Right ventricle myocardium inferior (tissue), 1 donor: Measurements from ENCODE around the gene SARDH. TPM values are rescaled to one million over a fixed set of nuclear protein-coding genes. Genes with fewer than 3 reads are reported as not detected.

Source experiments
- ATAC-seq: fragments of 200-7000 bp; cut with Tn5 transposase; one replicate; pipeline ENCODE4 v1.9.1; 2020; ENCODE audit warnings: mild to moderate bottlenecking, moderate library complexity
- DNase-seq: peaks from one replicate; pipeline ENCODE4 v3.0.0; 2021; ENCODE audit errors: missing footprints
- intact Hi-C: fragments of 100-400 bp; cut with DNase I; formaldehyde crosslinking; loops from one replicate; pipeline ENCODE4 v1.11.0; 2022
- total RNA-seq: library from RNA; stranded (reverse); fragmentation: NEBNext Ultra II Directional; extraction: Animal tissue kit (Norgen Biotek cat#: 25700); gene quantifications from one replicate; pipeline ENCODE4 v1.2.1, GENCODE V29; 2021
- donor health status: DM: no; HTN: yes; CAD: no; lungs with severe emphysema.

SARDH gene
- total RNA-seq, 1 donor from 2014 or later = 0.41 TPM

DNA sequence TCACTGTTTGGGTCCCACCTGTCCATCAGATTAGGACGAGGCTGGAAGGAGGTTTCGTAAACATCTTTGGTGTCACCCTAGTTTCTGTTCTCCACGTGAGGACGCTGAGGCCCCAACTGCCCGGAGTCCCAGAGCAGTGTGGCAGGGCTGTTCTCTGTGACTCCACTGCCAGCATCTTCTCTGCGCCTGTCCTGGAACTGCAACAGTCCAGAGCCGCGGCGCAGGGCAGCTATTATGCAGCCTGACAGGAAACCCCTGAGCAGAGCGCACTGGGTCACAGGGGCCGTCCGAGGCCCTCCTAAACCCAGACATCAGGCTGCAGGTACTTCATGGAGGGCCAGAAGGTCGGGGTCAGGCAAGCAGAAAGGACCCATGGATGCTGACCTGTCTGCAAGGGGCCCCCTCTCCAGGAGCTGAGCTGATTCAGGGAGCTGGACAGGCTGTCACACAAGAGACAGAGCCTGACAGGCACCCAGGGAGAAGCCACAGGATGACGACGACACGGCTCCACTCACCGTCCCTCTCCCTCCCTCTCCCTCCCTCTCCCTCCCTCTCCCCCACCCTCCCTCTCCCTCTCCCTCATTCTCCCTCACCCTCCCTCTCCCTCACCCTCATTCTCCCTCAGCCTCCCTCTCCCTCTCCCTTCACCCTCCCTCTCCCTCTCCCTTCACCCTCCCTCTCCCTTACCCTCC is 70.2 kb downstream of the SARDH start:
- no peak for ATAC-seq
- no peak for DNase-seq
- intact Hi-C loops = no loop called here

DNA sequence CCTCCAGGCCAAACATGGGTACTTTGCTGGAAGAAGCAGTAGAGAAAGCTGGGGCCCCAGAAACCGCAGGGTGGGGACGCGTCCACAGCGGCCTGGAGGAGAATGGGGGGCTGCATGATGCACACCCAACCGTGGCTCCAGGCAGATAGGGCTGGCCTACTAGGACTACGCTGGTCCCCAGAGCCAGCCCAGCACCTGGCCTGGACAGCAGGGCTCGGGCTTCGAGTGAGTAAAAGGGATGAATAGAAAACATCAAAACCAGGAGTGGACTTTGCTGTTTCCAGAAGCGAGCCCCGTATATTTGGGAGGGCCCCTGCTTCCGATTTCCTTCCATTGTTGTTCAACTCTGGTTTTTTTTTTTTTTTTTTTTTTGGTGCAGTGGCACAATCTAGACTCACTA is 71.3 kb downstream of the SARDH start:
- intact Hi-C loops = no loop called here
- ATAC-seq = no peak
- no peak for DNase-seq

DNA sequence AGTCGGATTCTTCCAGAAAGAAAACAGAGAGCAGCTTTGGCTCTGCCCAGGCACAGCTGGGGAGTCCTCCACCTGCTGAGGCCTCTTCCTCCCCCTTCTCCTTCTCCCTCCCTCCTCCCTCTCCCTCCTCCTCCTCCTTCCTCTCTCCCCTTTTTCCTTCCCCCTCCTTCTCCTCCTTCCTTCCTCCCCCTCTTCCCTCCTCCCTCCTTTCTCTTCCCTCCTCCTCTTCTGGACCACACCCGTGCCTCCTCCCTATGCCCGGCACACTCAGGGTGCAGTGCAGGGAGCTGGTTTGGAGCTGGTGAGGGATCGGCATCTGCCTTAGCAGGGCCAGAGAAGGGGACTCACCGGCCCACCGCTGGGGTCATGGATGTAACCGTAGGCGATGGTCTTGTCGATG is 71.8 kb downstream of the SARDH start:
- ATAC-seq (no peak), DNase-seq (no peak)
- intact Hi-C loops = no loop called here

DNA sequence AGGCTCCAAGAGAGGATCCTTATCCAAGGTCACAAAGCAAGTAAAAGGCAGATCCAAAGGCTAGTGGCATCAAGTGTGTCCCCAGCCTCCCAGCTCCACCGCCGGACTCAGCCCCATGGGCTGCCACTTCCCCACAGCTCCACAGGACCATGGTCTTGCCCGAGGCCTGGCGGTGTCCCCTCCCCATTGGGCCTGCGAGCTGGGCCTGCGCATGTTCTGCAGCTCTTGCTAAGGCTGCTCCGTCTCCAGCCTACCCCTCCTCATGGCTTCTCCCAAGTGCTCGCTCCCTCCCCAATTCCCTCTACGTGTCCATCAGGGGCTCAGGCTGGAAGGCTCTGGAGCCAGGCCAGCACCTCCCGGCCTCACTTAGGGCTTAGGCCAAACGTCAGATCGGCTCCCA is 72.6 kb downstream of the SARDH start:
- ATAC-seq (no peak), DNase-seq (no peak)
- intact Hi-C loops = no loop called here

DNA sequence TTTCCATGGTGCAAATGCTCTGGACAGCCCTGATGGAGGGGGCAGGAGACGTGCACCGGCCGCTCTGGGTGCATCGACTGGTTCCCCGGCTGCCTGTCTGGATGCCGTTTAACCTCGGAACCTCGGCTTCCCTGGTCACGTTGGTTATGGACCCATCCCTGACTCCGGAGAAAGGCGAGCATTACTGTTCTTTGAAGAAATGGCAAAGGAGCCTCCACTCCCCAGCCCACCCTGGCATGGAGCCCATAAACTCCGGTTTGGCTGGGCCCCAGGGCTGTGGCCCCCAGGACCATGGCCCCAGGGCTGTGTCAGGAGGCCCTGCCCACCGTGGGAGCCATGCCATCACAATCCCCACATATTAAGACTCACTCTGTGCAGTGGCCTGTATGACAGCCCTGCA is 73.1 kb downstream of the SARDH start:
- ATAC-seq (no peak), DNase-seq (no peak)
- intact Hi-C loops = no loop called here

DNA sequence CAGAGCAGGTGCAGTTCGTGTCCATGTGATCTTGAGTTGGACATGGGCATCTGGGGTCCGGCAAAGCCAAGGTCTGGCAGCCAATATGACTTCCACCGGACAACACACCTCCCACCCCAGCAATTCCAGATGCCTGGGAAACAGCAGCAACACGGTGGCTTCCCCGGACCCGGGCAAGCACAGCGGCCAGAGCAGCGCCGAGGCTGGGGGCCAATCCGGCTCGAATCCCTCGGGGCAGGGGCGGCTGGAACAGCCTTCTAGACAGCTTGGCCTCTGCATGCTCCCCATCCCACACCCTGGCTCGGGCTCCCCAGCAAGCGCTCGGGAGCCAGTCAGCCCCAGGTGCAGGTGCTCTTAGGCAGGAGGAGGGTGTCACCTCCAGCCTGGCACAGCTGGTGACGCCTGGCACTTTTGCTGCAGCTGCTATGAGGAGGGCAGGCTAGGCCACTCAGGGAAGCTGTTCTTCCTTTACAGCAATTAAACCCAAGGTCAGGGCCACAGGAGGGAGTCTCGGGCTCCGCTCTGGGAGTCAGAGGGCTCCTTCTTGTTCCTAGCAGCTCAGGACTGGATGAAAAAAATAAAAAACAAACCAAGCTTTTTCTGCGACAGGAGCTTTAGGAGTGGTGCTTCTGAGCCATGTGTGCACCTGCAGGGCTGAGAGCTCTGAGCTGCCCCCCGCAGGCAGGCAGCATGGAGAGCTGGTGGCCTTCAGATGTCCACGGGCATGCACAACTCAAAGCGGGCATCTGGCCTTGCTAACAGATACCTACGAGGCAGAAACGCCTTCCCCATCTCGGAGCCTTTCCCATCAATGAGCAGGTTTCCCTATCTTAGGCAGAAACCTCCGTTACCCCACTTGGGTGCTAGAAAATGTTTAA is 73.7 kb downstream of the SARDH start:
- intact Hi-C loops = no loop called here
- DNase-seq (no peak), ATAC-seq (no peak)

DNA sequence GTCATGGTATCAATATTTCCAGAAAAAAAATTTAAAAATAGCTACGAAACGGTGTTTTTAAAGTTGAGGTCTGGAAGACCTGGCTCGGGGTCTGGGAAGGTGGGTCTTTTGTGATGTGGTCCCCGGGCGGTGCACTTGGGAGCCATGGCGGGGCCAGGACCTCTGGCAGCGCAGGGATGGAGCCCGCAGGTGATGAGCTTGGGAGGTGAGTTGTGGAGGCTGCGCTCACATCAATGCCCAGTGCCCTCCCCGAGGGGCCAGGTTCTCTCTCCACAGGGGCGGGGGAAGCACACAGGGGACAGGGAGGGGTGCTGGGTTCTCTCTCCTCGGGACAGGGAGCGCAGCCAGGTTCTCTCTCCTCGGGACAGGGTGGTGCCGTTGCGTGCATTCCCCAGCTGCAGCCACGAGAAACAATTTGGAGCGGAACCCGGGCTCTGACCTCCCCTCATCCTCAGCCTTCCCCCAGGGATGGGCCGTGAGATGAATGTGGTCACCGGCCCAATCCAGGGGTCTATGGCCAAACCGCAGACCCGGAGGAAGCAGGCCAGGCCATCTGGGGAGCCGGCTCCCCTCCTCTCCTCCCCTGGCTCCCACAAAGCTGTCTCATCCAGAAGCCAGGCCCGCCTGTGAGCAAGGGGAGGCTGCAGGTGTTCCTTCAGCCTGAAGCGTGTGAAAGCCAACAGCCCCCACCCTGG is 76.2 kb downstream of the SARDH start:
- intact Hi-C loops = no loop called here
- ATAC-seq = no peak

DNA sequence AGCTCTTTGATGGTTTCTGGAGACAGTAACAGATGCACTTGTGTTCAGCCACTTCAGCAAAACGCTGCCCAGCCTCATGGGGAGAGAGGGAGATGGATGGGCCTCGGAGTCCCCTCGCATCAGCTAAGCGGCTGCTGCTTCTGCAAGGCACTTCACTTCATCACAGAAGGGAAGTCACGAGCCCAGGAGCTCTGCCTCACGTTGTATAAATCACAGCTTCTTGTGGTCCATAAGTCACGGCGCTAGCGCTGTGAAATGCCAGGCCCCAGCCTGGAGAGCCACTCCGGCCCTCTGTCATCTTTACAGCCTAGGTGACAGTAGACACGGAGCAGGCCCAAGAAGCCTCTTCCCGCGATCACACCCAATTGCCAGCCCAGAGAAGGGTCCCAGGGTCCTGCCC is 78.6 kb downstream of the SARDH start:
- DNase-seq (no peak), ATAC-seq (no peak)
- intact Hi-C loops = no loop called here

More for the DNA sequence above, 76.2 kb downstream of the SARDH start:
- DNase-seq = no peak

DNA sequence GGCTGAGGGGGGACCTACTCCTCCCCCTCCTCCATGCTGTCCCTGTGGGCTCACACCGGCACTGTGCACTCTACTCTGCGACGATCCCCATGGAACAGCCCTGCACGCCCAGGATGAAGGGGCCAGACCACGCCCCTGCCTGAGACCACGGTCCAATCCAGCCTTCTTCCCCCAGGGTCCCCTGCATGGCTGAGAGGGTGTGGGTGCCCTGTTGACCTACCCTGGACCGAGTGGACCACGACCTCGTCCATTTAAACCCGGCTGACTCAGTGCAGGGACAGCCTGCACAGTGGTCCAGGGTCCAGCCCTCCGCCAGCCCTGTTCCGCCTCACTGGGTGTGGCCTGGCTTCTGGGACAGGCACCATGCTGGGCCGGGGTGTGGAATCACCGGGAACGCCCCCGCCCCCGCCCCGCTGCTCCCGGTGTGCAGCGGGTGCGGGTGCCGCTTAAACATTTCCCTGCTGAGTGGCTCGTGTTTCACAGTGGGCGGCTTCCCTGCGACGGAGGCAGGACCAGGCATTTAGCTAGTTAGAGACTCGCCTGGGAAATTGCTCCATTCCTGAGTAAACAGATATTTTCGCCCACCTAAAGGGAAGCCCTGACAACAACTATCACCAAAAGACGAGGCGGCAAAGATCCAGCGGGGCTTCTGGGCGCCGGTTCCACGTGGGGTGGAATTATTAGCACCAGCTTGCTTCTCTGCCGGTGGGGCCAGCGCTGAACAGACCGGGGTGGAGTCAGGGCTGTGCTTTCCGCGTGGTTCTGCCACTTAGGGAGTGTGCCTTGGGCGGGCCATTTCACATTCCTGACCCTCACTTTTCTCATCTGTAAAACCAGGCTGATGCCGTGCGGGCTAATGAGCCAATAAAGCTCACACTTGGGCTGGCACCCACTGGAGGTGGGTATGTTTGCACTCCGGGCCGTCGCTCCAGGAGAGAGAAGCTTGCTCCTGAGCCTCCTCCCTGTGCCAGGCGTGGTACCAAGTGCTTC is 79.4 kb downstream of the SARDH start:
- DNase-seq (no peak), ATAC-seq (peak; percentile 80)
- intact Hi-C loops = no loop called here

DNA sequence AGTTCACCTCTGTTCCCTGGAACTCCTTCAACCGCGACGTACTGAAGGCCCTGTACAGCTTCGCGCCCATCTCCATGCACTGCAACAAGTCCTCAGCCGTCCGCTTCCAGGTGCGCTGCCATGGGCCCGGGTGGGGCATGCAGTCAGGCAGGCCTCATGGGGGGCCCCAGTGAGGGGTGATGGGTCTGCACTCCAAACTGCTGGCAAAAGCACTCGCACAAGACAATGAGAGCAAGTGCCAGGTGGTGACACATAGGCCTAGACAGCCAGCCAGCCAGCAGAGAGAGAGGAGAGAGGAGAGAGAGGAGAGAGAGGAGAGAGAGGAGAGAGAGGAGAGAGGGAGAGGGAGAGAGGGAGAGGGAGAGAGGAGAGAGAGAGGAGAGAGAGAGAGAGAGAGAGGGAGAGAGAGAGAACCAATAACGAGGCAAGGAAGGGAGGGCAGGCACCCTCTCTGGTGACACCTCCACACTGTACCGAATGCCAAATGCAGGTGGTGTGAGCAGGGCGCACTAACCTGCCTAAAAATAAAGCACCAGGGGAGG is 81.0 kb downstream of the SARDH start:
- ATAC-seq = no peak
- intact Hi-C loops = no loop called here
- no peak for DNase-seq

DNA sequence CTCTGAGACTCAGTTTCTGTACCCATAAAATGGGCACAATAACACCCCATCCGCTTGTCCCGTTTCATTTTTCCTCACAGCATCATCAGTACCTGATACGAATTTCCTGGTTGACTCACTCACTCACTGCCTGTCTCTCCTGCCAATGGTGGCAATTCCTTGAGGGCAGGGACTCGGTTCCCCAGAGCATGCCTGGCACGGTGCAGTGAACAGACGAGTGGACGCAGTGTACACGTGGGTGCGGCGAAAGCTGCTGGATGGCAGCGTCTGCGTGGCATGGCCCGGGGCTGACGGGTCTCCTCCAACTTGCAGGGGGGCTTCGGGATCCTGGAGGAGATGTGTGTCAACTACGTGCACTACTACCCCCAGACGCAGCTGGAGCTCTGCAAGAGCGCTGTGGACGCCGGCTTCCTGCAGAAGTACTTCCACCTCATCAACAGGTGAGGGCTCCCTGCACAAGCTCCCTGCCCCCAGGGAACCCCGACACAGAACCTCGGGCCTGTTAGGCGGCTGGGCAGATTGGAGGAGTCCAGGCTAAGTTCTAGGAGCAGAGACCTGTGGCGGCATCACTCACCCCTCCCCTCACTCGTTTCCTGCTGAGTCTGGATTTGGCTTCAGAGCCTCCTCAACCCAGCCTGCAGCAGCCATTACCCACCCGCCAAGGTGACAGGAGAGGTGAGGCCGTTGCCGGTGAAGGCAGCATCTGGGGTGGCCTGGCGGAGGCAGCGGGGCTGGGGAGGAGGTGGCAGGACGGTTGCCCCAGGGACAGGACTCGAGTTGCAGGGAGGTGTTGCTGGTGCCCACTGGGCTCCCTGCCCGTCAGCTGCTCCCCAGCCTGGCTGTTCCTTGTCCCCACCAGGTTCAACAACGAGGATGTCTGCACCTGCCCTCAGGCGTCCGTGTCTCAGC is 81.7 kb downstream of the SARDH start:
- ATAC-seq (no peak), DNase-seq (no peak)
- intact Hi-C loops = no loop called here

DNA sequence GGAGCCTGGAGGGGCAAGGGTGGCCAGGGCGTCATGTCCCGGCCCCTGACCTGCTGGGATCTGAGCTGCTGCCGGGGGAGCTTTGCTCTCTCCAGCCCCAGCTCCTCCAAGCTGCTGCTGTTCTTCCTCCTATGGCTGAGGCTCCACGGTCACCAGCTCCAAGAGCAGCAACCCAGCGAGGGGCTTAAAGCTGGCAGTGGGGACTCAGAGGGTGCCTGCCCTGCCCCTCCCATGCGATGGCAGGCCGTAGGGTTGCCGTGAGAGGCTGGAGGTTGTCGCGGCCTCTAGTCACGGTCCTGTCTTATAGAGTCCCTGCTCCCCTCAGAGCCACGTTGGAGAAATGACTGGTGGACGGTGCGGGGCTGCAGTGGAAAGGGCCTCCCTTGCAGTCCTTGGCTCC is 82.5 kb downstream of the SARDH start:
- ATAC-seq (no peak), DNase-seq (no peak)
- intact Hi-C loops = no loop called here

DNA sequence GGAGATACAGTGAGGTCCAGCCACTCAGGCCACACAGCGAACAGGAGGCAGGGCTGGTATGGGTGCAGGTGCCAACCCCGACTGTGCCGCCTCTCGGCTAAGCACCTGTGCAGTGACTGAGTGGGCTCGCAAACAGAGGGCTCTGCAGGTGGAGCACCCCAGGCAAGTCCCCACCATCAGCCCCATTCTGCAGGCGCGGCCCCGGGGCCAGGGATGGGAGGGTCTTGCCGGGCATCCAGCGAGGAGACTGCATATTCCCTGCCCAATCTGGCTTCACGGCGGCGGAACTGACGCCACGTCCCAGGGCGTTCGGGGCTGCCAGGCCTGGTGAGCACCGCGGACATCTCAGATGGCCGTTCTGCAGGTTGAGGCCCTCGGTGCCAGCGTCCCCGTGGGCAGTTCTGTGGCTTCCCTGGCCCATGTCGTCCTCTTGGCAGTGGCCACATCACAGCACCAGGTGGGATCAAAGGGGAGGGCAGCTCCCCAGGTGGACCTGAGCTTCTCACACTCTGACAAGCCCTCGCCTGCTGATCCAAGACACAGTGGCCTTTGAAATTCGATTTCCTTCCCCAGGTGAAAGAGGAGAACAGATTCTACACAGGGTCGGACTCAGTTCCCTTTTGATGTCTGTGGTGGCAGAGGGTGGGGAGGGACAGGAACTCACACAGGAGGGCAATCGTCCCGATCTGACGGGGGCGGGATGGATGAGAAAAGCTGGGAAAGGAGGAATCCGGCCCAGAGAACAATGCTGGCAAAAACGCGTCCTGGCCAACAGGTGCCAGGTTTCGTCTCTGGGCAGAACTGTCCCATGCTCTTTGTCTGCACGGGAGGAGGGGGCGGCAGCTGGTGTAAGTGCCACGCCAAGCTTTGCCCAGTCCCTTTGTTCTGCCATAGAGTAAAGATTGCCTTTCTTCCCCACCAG is 83.2 kb downstream of the SARDH start:
- DNase-seq (no peak), ATAC-seq (no peak)
- intact Hi-C loops = no loop called here

DNA sequence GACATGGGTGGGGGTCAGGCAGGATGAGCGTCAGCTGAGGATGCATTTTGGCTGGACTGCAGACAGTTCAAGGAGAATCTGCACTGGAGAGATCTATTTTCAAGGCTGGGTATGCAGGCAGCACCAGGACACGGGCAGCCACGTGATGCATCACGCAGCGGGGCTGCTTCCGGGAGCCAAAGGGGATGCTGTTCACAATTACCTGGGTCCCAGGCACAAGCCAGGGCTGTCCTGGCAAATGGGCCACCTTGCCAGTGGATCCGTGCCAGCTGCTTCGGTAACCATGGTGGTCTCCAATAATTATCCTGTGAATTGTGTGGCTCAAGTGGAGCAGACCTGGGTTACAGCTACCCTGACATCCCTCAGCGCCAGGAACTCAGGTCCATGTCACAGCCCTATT is 84.5 kb downstream of the SARDH start:
- no peak for DNase-seq
- intact Hi-C loops = no loop called here
- ATAC-seq = no peak

DNA sequence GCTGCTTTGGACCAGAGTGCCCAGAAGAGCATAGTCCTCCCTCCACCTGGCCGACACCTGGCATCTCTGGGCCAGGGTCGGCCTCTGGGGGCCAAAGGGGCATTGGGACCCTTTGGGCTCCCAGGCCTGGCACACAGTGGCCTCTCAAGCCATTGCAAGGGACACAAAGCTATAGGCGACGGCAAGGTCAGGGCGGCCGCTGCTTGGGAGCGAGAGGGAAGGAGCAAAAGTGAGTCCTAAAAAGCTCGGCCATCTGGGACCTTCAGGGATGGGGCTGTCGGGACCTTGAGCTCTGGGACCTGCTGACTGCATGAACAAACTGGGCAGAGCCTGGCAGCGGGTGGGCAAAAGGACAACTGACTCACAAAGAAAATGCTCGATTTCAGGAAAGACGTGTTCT is 88.1 kb downstream of the SARDH start:
- intact Hi-C loops = no loop called here
- no peak for DNase-seq
- ATAC-seq = no peak

DNA sequence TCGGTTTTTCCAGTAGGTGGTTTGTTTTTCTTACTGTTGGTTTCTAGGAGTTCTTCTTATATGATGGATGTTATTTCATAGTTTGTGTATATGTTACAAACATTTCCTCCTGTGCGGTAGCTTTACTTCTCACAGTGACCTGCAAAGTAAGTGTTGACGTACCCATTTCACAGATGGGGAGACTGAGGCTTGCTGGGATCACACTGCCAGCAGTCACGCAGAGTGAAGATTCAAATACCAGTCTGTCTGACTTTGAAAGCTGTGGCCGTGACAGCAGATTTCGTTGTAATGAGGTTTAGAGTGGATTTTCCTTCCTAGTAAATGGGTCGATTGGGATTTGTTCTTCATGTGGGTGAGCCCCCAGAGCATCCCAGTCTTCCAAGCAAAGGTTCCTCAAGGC is 89.0 kb downstream of the SARDH start:
- intact Hi-C loops = no loop called here
- ATAC-seq = no peak
- DNase-seq = no peak
